Cardiac muscle cell (in vitro differentiated cells and primary cell): Measurements from ENCODE around the gene RNF227. TPM values are rescaled to one million over a fixed set of nuclear protein-coding genes. Genes with fewer than 3 reads are reported as not detected.
"Not testable (repeated sequence)": the region's sequence is repeated elsewhere in the genome, so short reads cannot be mapped to it uniquely, and the experiment has no call there.

ENCODE experiments used
- DNase-seq, 2 donors: peaks; one replicate each; pipeline versions ENCODE4 v3.0.0 to v3.0.0-alpha.2; 2010 to 2017; ENCODE audit warnings: low read depth in 1 of 2, low spot score in 1 of 2
- H3K27ac ChIP-seq: fragments of 200-600 bp; sonication (generic); 2 replicates; pipeline ENCODE4 v1.5.1; 2016
- H3K27me3 ChIP-seq: fragments of 200-600 bp; sonication (generic); 2 replicates; pipeline ENCODE4 v1.6.0; 2016; ENCODE audit warnings: control low read depth
- H3K36me3 ChIP-seq: fragments of 200-600 bp; sonication (generic); 2 replicates; pipeline ENCODE4 v1.5.1; 2016; ENCODE audit warnings: control low read depth
- H3K4me1 ChIP-seq: fragments of 200-600 bp; sonication (generic); 2 replicates; pipeline ENCODE4 v1.8.1; 2017; ENCODE audit warnings: low read depth, mild to moderate bottlenecking, mixed run types
- H3K4me3 ChIP-seq: fragments of 200-600 bp; sonication (generic); 2 replicates; pipeline ENCODE4 v1.5.1; 2016; ENCODE audit warnings: mild to moderate bottlenecking
- H3K9me3 ChIP-seq: fragments of 200-600 bp; sonication (generic); 2 replicates; pipeline ENCODE4 v1.5.1; 2017; ENCODE audit warnings: low read depth, mild to moderate bottlenecking, control low read depth
- CTCF ChIP-seq: IDR thresholded peaks from 2 replicates; pipeline ENCODE4 v1.5.1; 2012; ENCODE audit warnings: low read depth, mild to moderate bottlenecking, low read length
- polyA plus RNA-seq: library from polyadenylated mRNA; unstranded; fragments of >200 nt; fragmentation: Nextera tagmentation; extraction: Ambion mirVana; gene quantifications from 2 replicates; pipeline ENCODE4 v1.2.1, GENCODE V29; 2016
- total RNA-seq: library from RNA; depleted of rRNA; stranded (reverse); fragments of >200 nt; gene quantifications from 2 replicates; pipeline ENCODE4 v1.2.3, GENCODE V29; 2016

The RNF227 gene
- total RNA-seq (20.3 and 26.1 TPM in 2 replicates), polyA plus RNA-seq (5.2 and 5.8 TPM in 2 replicates)

- Histone ChIP-seq H3K9me3 (no peaks in the 10 kb centered on the region), H3K27me3 (no peaks in the 10 kb centered on the region), H3K27ac (peak within 1 kb of the TSS; percentile 86), H3K4me1 (peaks cover 11% of the 10 kb centered on the region), H3K36me3 (no peaks in the 10 kb centered on the region), H3K4me3 (peak within 1 kb of the TSS; percentile 35)
- TF ChIP-seq CTCF, result no peak
- peak; percentile 95 to 99 for DNase-seq
Measured at GRCh38 chr17:7915611-7916384, at the start of gene RNF227. TSS of gene RNF227 (minus strand) at chr17:7916289. CDS start at chr17:7916195, 94 bp downstream.

- no peaks in the 10 kb centered on the region for H3K9me3 ChIP-seq
- peaks cover 5% of the 10 kb centered on the region for H3K4me1 ChIP-seq
- no peaks in the 10 kb centered on the region for H3K27me3 ChIP-seq
- H3K36me3 ChIP-seq, result no peaks in the 10 kb centered on the region
- DNase-seq, result no peak
- H3K27ac ChIP-seq, result no peak overlapping the region
- no peak for TF ChIP-seq CTCF
- H3K4me3 ChIP-seq, result no peak overlapping the region
Measured at GRCh38 chr17:7961421-7961820, 45.3 kb upstream of the RNF227 start.

GRCh38 chr17:7959503-7960253 is 43.6 kb upstream of the RNF227 start:
- peaks cover 14% of the 10 kb centered on the region for H3K4me1 ChIP-seq
- no peaks in the 10 kb centered on the region for H3K36me3 ChIP-seq
- TF ChIP-seq CTCF, result no peak
- H3K4me3 ChIP-seq, result no peak overlapping the region
- no peaks in the 10 kb centered on the region for H3K27me3 ChIP-seq
- no peaks in the 10 kb centered on the region for H3K9me3 ChIP-seq
- DNase-seq, result peak in 1 of 2 donors; percentile 64
- H3K27ac ChIP-seq, result no peak overlapping the region

- TF ChIP-seq CTCF, result no peak
- no peak overlapping the region for H3K4me3 ChIP-seq
- no peaks in the 10 kb centered on the region for H3K36me3 ChIP-seq
- no peaks in the 10 kb centered on the region for H3K9me3 ChIP-seq
- H3K4me1 ChIP-seq, result peaks cover 14% of the 10 kb centered on the region
- H3K27ac ChIP-seq, result peak overlapping the region; percentile 92
- H3K27me3 ChIP-seq, result no peaks in the 10 kb centered on the region
- DNase-seq, result peak; percentile 84 to 94
Measured at GRCh38 chr17:7956228-7956965, 40.3 kb upstream of the RNF227 start.

- DNase-seq, result peak in 1 of 2 donors; percentile 75
- H3K36me3 ChIP-seq, result peaks cover under 1% of the 10 kb centered on the region
- H3K27me3 ChIP-seq, result no peaks in the 10 kb centered on the region
- H3K4me1 ChIP-seq, result peaks cover 14% of the 10 kb centered on the region
- no peak overlapping the region for H3K4me3 ChIP-seq
- no peak for TF ChIP-seq CTCF
- no peaks in the 10 kb centered on the region for H3K9me3 ChIP-seq
- peak overlapping the region; percentile 92 for H3K27ac ChIP-seq
Measured at GRCh38 chr17:7955414-7956227, 39.5 kb upstream of the RNF227 start.

GRCh38 chr17:7953266-7953665 is 37.2 kb upstream of the RNF227 start:
- peaks cover 14% of the 10 kb centered on the region for H3K4me1 ChIP-seq
- DNase-seq, H3K9me3 ChIP-seq, H3K27ac ChIP-seq, H3K27me3 ChIP-seq, H3K4me3 ChIP-seq: not testable (repeated sequence)
- H3K36me3 ChIP-seq, result peaks cover 10% of the 10 kb centered on the region
